GM23338 (cell line): ENCODE data around the gene CLTA. TPM values are rescaled to one million over a fixed set of nuclear protein-coding genes. Genes with fewer than 3 reads are reported as not detected.

ENCODE experiments used
- ATAC-seq: fragments of 200-7000 bp; cut with Tn5 transposase; 3 replicates; pipeline ENCODE4 v1.9.1; 2020
- DNase-seq: peaks from one replicate; pipeline ENCODE4 v3.0.0-alpha.2; 2015; ENCODE audit warnings: low spot score
- H2AFZ ChIP-seq: fragments of 200-600 bp; sonication (generic); 2 replicates; pipeline ENCODE4 v1.8.0; 2016; ENCODE audit warnings: antibody characterized with exemption, mild to moderate bottlenecking, moderate library complexity
- H3F3A ChIP-seq: fragments of 200-600 bp; sonication (generic); replicated peaks from 2 replicates; pipeline ENCODE4 v1.8.0; 2017; ENCODE audit warnings: antibody characterized with exemption, mixed run types, low read depth
- H3K27ac ChIP-seq: fragments of 200-600 bp; sonication (generic); 2 replicates; pipeline ENCODE4 v1.6.1; 2016; ENCODE audit warnings: low read depth
- H3K27me3 ChIP-seq: fragments of 200-600 bp; sonication (generic); 2 replicates; pipeline ENCODE4 v1.8.0; 2016; ENCODE audit warnings: mild to moderate bottlenecking, mixed run types, moderate library complexity; ENCODE audit not compliant: insufficient read depth
- H3K36me3 ChIP-seq: fragments of 200-600 bp; sonication (generic); 2 replicates; pipeline ENCODE4 v1.8.0; 2016; ENCODE audit warnings: mild to moderate bottlenecking; ENCODE audit not compliant: insufficient read depth
- H3K4me1 ChIP-seq: fragments of 200-600 bp; sonication (generic); 2 replicates; pipeline ENCODE4 v1.8.0; 2016; ENCODE audit warnings: mild to moderate bottlenecking, moderate library complexity; ENCODE audit not compliant: insufficient read depth
- H3K4me2 ChIP-seq: fragments of 200-600 bp; sonication (generic); 2 replicates; pipeline ENCODE4 v1.7.1; 2017; ENCODE audit warnings: mixed run types
- H3K4me3 ChIP-seq: fragments of 200-600 bp; sonication (generic); 2 replicates; pipeline ENCODE4 v1.6.1; 2016; ENCODE audit warnings: mixed run types
- H3K79me2 ChIP-seq: fragments of 200-600 bp; sonication (generic); replicated peaks from 2 replicates; pipeline ENCODE4 v1.8.0; 2017; ENCODE audit warnings: mild to moderate bottlenecking; ENCODE audit not compliant: insufficient read depth
- H3K9me2 ChIP-seq: fragments of 200-600 bp; sonication (generic); 2 replicates; pipeline ENCODE4 v1.8.0; 2017; ENCODE audit not compliant: insufficient read depth
- H4K20me1 ChIP-seq: fragments of 200-600 bp; sonication (generic); replicated peaks from 2 replicates; pipeline ENCODE4 v1.8.0; 2017; ENCODE audit warnings: mild to moderate bottlenecking; ENCODE audit not compliant: insufficient read depth
- H3K27ac Mint-ChIP-seq: 2 replicates; pipeline ENCODE4 v1.8.0; 2020; ENCODE audit warnings: inconsistent platforms, mild to moderate bottlenecking, moderate library complexity, mixed read lengths
- H3K27me3 Mint-ChIP-seq: 3 replicates; pipeline ENCODE4 v1.8.0; 2022; ENCODE audit warnings: low read depth, mild to moderate bottlenecking, moderate library complexity, mixed read lengths, inconsistent platforms; ENCODE audit not compliant: insufficient read depth, poor library complexity
- H3K36me3 Mint-ChIP-seq: 3 replicates; pipeline ENCODE4 v1.8.0; 2021; ENCODE audit warnings: low read depth, mild to moderate bottlenecking, inconsistent platforms, moderate library complexity, mixed read lengths
- H3K4me1 Mint-ChIP-seq: 3 replicates; pipeline ENCODE4 v1.8.0; 2020; ENCODE audit warnings: mild to moderate bottlenecking, inconsistent platforms, mixed read lengths
- H3K4me3 Mint-ChIP-seq: 3 replicates; pipeline ENCODE4 v1.8.0; 2021; ENCODE audit warnings: moderate library complexity, mild to moderate bottlenecking, inconsistent platforms, mixed read lengths
- H3K9me3 Mint-ChIP-seq: 3 replicates; pipeline ENCODE4 v1.8.0; 2020; ENCODE audit warnings: moderate library complexity, mild to moderate bottlenecking, inconsistent platforms, mixed read lengths
- NANOG ChIP-seq: IDR thresholded peaks from 2 replicates; pipeline ENCODE4 v1.6.1; 2016; ENCODE audit warnings: antibody characterized with exemption, borderline replicate concordance
- POLR2AphosphoS5 ChIP-seq: IDR thresholded peaks from 2 replicates; pipeline ENCODE4 v1.6.1; 2016; ENCODE audit warnings: antibody characterized with exemption, low read depth
- polyA plus RNA-seq: library from polyadenylated mRNA; unstranded; fragments of >200 nt; fragmentation: Nextera tagmentation; extraction: Ambion mirVana; gene quantifications from 2 replicates; pipeline ENCODE4 v1.2.1, GENCODE V29; 2016
- total RNA-seq: library from RNA; depleted of rRNA; stranded (reverse); fragments of >200 nt; shearing (Covaris generic); gene quantifications from 2 replicates; pipeline ENCODE4 v1.2.3, GENCODE V29; 2014
- TF ChIP-seq, protein P1 (sequence below): fragments of 250-450 bp; sonication (Bioruptor Pico); IDR thresholded peaks from 2 replicates; pipeline ENCODE4 v1.5.0; 2020; ENCODE audit warnings: mild to moderate bottlenecking, moderate library complexity
- TF ChIP-seq, protein P2 (sequence below): IDR thresholded peaks from one replicate; pipeline ENCODE4 v1.6.1; 2018; ENCODE audit warnings: antibody characterized with exemption; ENCODE audit not compliant: unreplicated experiment

CLTA gene
- total and polyA plus RNA-seq, 2 experiments from 2014 or later: 223 to 259 TPM

DNA sequence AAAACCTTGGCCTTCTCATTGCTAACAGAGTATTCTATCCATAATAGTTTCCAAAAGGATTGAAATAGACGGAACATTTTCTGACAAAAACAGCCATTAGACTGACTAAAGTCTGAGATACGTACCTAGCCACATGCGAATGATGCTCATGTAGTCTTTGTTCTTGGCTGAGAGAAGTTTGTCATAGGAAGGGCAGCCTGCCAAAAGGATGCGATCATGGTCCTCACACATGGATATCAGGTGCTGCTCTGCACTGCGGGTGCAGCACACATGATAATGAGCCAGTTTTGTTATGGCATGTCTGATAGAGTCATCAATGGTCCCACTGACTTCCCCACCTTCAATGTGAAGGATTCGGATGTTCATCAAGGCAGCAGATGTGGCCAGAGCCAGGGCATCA lies 55.2 kb downstream of the CLTA start:
- Histone ChIP-seq H2AFZ (no peak overlapping the region), H3K4me3 (no peak overlapping the region), H3K79me2 (0 out of 2 replicates have a peak, but pooled peaks cover 5% of the 10 kb centered on the region), H3K36me3 (no peaks in the 10 kb centered on the region; the same call in none of the 2 replicates), H4K20me1 (peaks cover 9% of the 10 kb centered on the region), H3F3A (no peaks in the 10 kb centered on the region), H3K27ac (no peak overlapping the region; the same call in 1 of the 2 replicates), H3K4me1 (no peaks in the 10 kb centered on the region), H3K9me2 (no peaks in the 10 kb centered on the region), H3K27me3 (no peaks in the 10 kb centered on the region), H3K4me2 (no peak overlapping the region)
- Mint-ChIP-seq H3K36me3 (peaks cover 13% of the 10 kb centered on the region), H3K4me3 (no peak overlapping the region), H3K9me3 (no peaks in the 10 kb centered on the region), H3K27me3 (peaks cover 1% of the 10 kb centered on the region), H3K27ac (no peak overlapping the region), H3K4me1 (no peaks in the 10 kb centered on the region)
- DNase-seq (no peak), ATAC-seq (no peak)
- TF ChIP-seq, protein P1, sequence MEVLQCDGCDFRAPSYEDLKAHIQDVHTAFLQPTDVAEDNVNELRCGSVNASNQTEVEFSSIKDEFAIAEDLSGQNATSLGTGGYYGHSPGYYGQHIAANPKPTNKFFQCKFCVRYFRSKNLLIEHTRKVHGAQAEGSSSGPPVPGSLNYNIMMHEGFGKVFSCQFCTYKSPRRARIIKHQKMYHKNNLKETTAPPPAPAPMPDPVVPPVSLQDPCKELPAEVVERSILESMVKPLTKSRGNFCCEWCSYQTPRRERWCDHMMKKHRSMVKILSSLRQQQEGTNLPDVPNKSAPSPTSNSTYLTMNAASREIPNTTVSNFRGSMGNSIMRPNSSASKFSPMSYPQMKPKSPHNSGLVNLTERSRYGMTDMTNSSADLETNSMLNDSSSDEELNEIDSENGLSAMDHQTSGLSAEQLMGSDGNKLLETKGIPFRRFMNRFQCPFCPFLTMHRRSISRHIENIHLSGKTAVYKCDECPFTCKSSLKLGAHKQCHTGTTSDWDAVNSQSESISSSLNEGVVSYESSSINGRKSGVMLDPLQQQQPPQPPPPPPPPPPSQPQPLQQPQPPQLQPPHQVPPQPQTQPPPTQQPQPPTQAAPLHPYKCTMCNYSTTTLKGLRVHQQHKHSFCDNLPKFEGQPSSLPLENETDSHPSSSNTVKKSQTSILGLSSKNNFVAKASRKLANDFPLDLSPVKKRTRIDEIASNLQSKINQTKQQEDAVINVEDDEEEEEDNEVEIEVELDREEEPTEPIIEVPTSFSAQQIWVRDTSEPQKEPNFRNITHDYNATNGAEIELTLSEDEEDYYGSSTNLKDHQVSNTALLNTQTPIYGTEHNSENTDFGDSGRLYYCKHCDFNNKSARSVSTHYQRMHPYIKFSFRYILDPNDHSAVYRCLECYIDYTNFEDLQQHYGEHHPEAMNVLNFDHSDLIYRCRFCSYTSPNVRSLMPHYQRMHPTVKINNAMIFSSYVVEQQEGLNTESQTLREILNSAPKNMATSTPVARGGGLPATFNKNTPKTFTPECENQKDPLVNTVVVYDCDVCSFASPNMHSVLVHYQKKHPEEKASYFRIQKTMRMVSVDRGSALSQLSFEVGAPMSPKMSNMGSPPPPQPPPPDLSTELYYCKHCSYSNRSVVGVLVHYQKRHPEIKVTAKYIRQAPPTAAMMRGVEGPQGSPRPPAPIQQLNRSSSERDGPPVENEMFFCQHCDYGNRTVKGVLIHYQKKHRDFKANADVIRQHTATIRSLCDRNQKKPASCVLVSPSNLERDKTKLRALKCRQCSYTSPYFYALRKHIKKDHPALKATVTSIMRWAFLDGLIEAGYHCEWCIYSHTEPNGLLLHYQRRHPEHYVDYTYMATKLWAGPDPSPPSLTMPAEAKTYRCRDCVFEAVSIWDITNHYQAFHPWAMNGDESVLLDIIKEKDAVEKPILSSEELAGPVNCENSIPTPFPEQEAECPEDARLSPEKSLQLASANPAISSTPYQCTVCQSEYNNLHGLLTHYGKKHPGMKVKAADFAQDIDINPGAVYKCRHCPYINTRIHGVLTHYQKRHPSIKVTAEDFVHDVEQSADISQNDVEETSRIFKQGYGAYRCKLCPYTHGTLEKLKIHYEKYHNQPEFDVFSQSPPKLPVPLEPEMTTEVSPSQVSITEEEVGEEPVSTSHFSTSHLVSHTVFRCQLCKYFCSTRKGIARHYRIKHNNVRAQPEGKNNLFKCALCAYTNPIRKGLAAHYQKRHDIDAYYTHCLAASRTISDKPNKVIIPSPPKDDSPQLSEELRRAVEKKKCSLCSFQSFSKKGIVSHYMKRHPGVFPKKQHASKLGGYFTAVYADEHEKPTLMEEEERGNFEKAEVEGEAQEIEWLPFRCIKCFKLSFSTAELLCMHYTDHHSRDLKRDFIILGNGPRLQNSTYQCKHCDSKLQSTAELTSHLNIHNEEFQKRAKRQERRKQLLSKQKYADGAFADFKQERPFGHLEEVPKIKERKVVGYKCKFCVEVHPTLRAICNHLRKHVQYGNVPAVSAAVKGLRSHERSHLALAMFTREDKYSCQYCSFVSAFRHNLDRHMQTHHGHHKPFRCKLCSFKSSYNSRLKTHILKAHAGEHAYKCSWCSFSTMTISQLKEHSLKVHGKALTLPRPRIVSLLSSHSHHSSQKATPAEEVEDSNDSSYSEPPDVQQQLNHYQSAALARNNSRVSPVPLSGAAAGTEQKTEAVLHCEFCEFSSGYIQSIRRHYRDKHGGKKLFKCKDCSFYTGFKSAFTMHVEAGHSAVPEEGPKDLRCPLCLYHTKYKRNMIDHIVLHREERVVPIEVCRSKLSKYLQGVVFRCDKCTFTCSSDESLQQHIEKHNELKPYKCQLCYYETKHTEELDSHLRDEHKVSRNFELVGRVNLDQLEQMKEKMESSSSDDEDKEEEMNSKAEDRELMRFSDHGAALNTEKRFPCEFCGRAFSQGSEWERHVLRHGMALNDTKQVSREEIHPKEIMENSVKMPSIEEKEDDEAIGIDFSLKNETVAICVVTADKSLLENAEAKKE (CRISPR knock-in tag): no peak

DNA sequence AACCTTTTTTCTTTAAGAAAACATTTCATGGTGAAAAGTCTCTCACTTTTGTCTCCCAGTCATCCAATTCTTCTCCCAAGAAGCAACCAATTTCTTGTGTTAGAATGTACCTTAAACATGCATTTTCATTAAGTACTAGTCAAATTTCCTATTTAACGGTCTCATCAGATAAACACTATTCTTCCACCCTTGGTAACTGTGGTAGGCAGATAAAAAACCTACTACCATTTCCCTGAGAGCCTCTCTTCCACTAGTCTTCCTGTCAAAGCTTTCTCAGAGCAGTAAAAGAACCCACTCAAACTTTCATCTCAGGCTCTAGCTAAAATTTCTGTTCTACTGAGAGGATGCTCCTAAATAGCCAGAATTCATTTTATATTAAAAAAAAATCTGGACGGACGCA lies 56.6 kb downstream of the CLTA start:
- peaks cover 13% of the 10 kb centered on the region for H3K36me3 Mint-ChIP-seq
- Histone ChIP-seq H2AFZ (no peak overlapping the region), H3K79me2 (peaks cover 8% of the 10 kb centered on the region; the same call in 1 of the 2 replicates), H3K9me2 (no peaks in the 10 kb centered on the region), H4K20me1 (peaks cover 9% of the 10 kb centered on the region), H3K27ac (no peak overlapping the region), H3K4me3 (no peak overlapping the region), H3K4me1 (no peaks in the 10 kb centered on the region), H3F3A (no peaks in the 10 kb centered on the region), H3K36me3 (no peaks in the 10 kb centered on the region; the same call in none of the 2 replicates), H3K4me2 (no peak overlapping the region), H3K27me3 (no peaks in the 10 kb centered on the region)
- no peaks in the 10 kb centered on the region for H3K9me3 Mint-ChIP-seq
- DNase-seq (no peak), ATAC-seq (no peak)
- TF ChIP-seq, protein P2, sequence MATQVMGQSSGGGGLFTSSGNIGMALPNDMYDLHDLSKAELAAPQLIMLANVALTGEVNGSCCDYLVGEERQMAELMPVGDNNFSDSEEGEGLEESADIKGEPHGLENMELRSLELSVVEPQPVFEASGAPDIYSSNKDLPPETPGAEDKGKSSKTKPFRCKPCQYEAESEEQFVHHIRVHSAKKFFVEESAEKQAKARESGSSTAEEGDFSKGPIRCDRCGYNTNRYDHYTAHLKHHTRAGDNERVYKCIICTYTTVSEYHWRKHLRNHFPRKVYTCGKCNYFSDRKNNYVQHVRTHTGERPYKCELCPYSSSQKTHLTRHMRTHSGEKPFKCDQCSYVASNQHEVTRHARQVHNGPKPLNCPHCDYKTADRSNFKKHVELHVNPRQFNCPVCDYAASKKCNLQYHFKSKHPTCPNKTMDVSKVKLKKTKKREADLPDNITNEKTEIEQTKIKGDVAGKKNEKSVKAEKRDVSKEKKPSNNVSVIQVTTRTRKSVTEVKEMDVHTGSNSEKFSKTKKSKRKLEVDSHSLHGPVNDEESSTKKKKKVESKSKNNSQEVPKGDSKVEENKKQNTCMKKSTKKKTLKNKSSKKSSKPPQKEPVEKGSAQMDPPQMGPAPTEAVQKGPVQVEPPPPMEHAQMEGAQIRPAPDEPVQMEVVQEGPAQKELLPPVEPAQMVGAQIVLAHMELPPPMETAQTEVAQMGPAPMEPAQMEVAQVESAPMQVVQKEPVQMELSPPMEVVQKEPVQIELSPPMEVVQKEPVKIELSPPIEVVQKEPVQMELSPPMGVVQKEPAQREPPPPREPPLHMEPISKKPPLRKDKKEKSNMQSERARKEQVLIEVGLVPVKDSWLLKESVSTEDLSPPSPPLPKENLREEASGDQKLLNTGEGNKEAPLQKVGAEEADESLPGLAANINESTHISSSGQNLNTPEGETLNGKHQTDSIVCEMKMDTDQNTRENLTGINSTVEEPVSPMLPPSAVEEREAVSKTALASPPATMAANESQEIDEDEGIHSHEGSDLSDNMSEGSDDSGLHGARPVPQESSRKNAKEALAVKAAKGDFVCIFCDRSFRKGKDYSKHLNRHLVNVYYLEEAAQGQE: no peak
- no peak for TF ChIP-seq POLR2AphosphoS5
- no peak for TF ChIP-seq NANOG
- no peak overlapping the region for H3K4me3 Mint-ChIP-seq
- no peaks in the 10 kb centered on the region for H3K27me3 Mint-ChIP-seq
- H3K27ac Mint-ChIP-seq: no peak overlapping the region
- H3K4me1 Mint-ChIP-seq: no peaks in the 10 kb centered on the region
